ENCODE measurements around the gene CFAP221.

DNA sequence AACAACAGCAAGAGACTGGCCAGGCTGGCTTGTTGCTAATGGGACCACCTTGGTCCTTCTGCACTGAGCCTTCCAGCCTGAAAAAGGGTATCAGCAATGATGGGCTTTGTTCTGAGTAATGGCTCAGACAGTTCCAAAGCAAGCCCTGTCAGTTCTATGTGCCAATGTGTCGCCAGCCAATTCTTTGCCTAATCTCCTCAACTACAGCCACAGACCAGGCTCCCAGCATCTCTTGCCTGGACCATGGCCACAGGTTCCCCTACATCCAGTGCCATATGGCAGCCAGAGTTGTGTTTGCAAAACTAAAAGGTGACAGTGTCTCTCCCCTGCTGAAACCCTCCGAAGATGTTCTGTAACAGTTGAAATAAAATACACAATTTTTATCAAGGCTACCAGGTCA, 73.2 kb downstream of the CFAP221 start:
- TF ChIP-seq TAF1 (IDR thresholded peaks at IDR 0.05; ENCODE audit: borderline replicate concordance, insufficient read depth, low read length), result no peak
- TF ChIP-seq, protein P1, sequence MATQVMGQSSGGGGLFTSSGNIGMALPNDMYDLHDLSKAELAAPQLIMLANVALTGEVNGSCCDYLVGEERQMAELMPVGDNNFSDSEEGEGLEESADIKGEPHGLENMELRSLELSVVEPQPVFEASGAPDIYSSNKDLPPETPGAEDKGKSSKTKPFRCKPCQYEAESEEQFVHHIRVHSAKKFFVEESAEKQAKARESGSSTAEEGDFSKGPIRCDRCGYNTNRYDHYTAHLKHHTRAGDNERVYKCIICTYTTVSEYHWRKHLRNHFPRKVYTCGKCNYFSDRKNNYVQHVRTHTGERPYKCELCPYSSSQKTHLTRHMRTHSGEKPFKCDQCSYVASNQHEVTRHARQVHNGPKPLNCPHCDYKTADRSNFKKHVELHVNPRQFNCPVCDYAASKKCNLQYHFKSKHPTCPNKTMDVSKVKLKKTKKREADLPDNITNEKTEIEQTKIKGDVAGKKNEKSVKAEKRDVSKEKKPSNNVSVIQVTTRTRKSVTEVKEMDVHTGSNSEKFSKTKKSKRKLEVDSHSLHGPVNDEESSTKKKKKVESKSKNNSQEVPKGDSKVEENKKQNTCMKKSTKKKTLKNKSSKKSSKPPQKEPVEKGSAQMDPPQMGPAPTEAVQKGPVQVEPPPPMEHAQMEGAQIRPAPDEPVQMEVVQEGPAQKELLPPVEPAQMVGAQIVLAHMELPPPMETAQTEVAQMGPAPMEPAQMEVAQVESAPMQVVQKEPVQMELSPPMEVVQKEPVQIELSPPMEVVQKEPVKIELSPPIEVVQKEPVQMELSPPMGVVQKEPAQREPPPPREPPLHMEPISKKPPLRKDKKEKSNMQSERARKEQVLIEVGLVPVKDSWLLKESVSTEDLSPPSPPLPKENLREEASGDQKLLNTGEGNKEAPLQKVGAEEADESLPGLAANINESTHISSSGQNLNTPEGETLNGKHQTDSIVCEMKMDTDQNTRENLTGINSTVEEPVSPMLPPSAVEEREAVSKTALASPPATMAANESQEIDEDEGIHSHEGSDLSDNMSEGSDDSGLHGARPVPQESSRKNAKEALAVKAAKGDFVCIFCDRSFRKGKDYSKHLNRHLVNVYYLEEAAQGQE (IDR thresholded peaks at IDR 0.05; ENCODE audit: insufficient read depth in 1 of 2, low read depth in 2 of 2, low read length in 2 of 2), result no peak
- TF ChIP-seq FOXP2 (optimal IDR thresholded peaks at IDR 0.05; ENCODE audit: borderline replicate concordance, extremely low read depth, extremely low read length, insufficient read depth), result no peak

Data from PFSK-1 (cell line).